Measurements from ENCODE around the gene ELFN1. TPM values are rescaled to one million over a fixed set of nuclear protein-coding genes. Genes with fewer than 3 reads are reported as not detected.

Gene ELFN1
- total and polyA plus RNA-seq, 4 donors = 0.43 to 3.5 (median 3.4) TPM

- 94% methylated on average over 3 of the region's 3 CpGs for WGBS
These were observed 115.8 kb downstream of the ELFN1 start for GRCh38 chr7:1785839-1786238.

GRCh38 chr7:1787241-1787640 lies 117.2 kb downstream of the ELFN1 start:
- Histone ChIP-seq H3K27me3 (ENCODE audit: control insufficient read depth in 4 of 4, insufficient read depth in 4 of 4, low read length in 3 of 4) (no peaks in the 10 kb centered on the region), H3K9me3 (ENCODE audit: control insufficient read depth in 4 of 4, low read length in 3 of 4) (peaks cover 0 to 2% (median 0%) of the 10 kb centered on the region in 4 donors), H3K27ac (ENCODE audit: low read depth in 1 of 2, low read length in 2 of 2) (no peak overlapping the region), H3K36me3 (ENCODE audit: control insufficient read depth in 4 of 4, insufficient read depth in 3 of 4, low read depth in 1 of 4, low read length in 3 of 4) (no peaks in the 10 kb centered on the region), H3K4me1 (ENCODE audit: control insufficient read depth in 4 of 4, insufficient read depth in 4 of 4, low read length in 3 of 4) (no peaks in the 10 kb centered on the region), H3K4me3 (ENCODE audit: low read depth in 1 of 3, low read length in 3 of 3) (no peak overlapping the region), H3K9ac (ENCODE audit: low read depth in 1 of 2, low read length in 2 of 2) (no peak overlapping the region)
- DNase-seq (ENCODE audit: low spot score) = no peak
- WGBS = 76% methylated on average over 9 of the region's 9 CpGs
- TF ChIP-seq RAD21 (IDR thresholded peaks at IDR 0.05) (no peak), RXRA (IDR thresholded peaks at IDR 0.05) (no peak), FOXA1 (IDR thresholded peaks at IDR 0.05) (no peak), HNF4G (IDR thresholded peaks at IDR 0.05) (no peak), ATF3 (IDR thresholded peaks at IDR 0.05) (no peak), EGR1 (IDR thresholded peaks at IDR 0.05; ENCODE audit: low read depth in 2 of 2) (no peak), SP1 (IDR thresholded peaks at IDR 0.05) (no peak), YY1 (IDR thresholded peaks at IDR 0.05) (no peak)
- TF ChIP-seq, protein P1, sequence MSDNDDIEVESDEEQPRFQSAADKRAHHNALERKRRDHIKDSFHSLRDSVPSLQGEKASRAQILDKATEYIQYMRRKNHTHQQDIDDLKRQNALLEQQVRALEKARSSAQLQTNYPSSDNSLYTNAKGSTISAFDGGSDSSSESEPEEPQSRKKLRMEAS (IDR thresholded peaks at IDR 0.05) = no peak
- TF ChIP-seq, protein P2, sequence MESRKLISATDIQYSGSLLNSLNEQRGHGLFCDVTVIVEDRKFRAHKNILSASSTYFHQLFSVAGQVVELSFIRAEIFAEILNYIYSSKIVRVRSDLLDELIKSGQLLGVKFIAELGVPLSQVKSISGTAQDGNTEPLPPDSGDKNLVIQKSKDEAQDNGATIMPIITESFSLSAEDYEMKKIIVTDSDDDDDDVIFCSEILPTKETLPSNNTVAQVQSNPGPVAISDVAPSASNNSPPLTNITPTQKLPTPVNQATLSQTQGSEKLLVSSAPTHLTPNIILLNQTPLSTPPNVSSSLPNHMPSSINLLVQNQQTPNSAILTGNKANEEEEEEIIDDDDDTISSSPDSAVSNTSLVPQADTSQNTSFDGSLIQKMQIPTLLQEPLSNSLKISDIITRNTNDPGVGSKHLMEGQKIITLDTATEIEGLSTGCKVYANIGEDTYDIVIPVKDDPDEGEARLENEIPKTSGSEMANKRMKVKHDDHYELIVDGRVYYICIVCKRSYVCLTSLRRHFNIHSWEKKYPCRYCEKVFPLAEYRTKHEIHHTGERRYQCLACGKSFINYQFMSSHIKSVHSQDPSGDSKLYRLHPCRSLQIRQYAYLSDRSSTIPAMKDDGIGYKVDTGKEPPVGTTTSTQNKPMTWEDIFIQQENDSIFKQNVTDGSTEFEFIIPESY (IDR thresholded peaks at IDR 0.05) = no peak
- TF ChIP-seq, protein P3, sequence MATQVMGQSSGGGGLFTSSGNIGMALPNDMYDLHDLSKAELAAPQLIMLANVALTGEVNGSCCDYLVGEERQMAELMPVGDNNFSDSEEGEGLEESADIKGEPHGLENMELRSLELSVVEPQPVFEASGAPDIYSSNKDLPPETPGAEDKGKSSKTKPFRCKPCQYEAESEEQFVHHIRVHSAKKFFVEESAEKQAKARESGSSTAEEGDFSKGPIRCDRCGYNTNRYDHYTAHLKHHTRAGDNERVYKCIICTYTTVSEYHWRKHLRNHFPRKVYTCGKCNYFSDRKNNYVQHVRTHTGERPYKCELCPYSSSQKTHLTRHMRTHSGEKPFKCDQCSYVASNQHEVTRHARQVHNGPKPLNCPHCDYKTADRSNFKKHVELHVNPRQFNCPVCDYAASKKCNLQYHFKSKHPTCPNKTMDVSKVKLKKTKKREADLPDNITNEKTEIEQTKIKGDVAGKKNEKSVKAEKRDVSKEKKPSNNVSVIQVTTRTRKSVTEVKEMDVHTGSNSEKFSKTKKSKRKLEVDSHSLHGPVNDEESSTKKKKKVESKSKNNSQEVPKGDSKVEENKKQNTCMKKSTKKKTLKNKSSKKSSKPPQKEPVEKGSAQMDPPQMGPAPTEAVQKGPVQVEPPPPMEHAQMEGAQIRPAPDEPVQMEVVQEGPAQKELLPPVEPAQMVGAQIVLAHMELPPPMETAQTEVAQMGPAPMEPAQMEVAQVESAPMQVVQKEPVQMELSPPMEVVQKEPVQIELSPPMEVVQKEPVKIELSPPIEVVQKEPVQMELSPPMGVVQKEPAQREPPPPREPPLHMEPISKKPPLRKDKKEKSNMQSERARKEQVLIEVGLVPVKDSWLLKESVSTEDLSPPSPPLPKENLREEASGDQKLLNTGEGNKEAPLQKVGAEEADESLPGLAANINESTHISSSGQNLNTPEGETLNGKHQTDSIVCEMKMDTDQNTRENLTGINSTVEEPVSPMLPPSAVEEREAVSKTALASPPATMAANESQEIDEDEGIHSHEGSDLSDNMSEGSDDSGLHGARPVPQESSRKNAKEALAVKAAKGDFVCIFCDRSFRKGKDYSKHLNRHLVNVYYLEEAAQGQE (IDR thresholded peaks at IDR 0.05) = no peak

More at GRCh38 chr7:1785839-1786238, 115.8 kb downstream of the ELFN1 start:
- no peak for DNase-seq (ENCODE audit: low spot score)
- no peak for TF ChIP-seq GABPA (IDR thresholded peaks at IDR 0.05 in 1 of 2, conservative IDR thresholded peaks at IDR 0.05 in 1 of 2)
- no peak for TF ChIP-seq TAF1 (conservative IDR thresholded peaks at IDR 0.05)
- Histone ChIP-seq H3K4me3 (ENCODE audit: low read depth in 1 of 3, low read length in 3 of 3) (no peak overlapping the region), H3K9me3 (ENCODE audit: control insufficient read depth in 4 of 4, low read length in 3 of 4) (peaks cover 0 to 2% (median 0%) of the 10 kb centered on the region in 4 donors), H3K27me3 (ENCODE audit: control insufficient read depth in 4 of 4, insufficient read depth in 4 of 4, low read length in 3 of 4) (no peaks in the 10 kb centered on the region), H3K4me1 (ENCODE audit: control insufficient read depth in 4 of 4, insufficient read depth in 4 of 4, low read length in 3 of 4) (no peaks in the 10 kb centered on the region), H3K27ac (ENCODE audit: low read depth in 1 of 2, low read length in 2 of 2) (no peak overlapping the region), H3K9ac (ENCODE audit: low read depth in 1 of 2, low read length in 2 of 2) (no peak overlapping the region), H3K36me3 (ENCODE audit: control insufficient read depth in 4 of 4, insufficient read depth in 3 of 4, low read depth in 1 of 4, low read length in 3 of 4) (no peaks in the 10 kb centered on the region)
